Fibroblast of lung (primary cell): ENCODE measurements around the gene EPS8. TPM values are rescaled to one million over a fixed set of nuclear protein-coding genes. Genes with fewer than 3 reads are reported as not detected.

Experiments
- DNase-seq, 2 donors: peaks; one replicate each; pipeline versions ENCODE4 v3.0.0 to v3.0.0-alpha.2; 2010; ENCODE audit warnings: low read depth in 2 of 2
- H2AFZ ChIP-seq: 2 replicates; pipeline ENCODE4 v1.5.1; 2012; ENCODE audit warnings: low read length, control low read depth, inconsistent platforms
- H3K27ac ChIP-seq: 2 replicates; pipeline ENCODE4 v1.5.1; 2011; ENCODE audit warnings: low read length, control low read depth; ENCODE audit not compliant: insufficient read depth
- H3K27me3 ChIP-seq: 2 replicates; pipeline ENCODE4 v1.5.1; 2011; ENCODE audit warnings: mild to moderate bottlenecking, low read length; ENCODE audit not compliant: control insufficient read depth, insufficient read depth
- H3K36me3 ChIP-seq: 2 replicates; pipeline ENCODE4 v1.5.1; 2011; ENCODE audit warnings: low read length; ENCODE audit not compliant: control insufficient read depth, insufficient read depth
- H3K4me1 ChIP-seq: 2 replicates; pipeline ENCODE4 v1.5.1; 2011; ENCODE audit warnings: low read length; ENCODE audit not compliant: control insufficient read depth, insufficient read depth; ENCODE audit errors: extremely low read depth
- H3K4me2 ChIP-seq: 2 replicates; pipeline ENCODE4 v1.5.1; 2011; ENCODE audit warnings: low read length, control low read depth; ENCODE audit not compliant: insufficient read depth; ENCODE audit errors: extremely low read depth
- H3K4me3 ChIP-seq, 4 experiments: fragments of 200-600 bp in 1 of 4; sonication (generic) in 1 of 4; replicated peaks in 1 of 4; 2 replicates each; pipeline ENCODE4 v1.5.1; 2011 to 2016; ENCODE audit warnings: low read length in 4 of 4, low read depth in 3 of 4, mild to moderate bottlenecking in 3 of 4, control low read depth in 2 of 4, inconsistent platforms in 1 of 4, mixed read lengths in 1 of 4; ENCODE audit not compliant: insufficient read depth in 1 of 4; ENCODE audit errors: control extremely low read depth in 1 of 4
- H3K79me2 ChIP-seq: 2 replicates; pipeline ENCODE4 v1.5.1; 2012; ENCODE audit warnings: mild to moderate bottlenecking, low read length, inconsistent platforms; ENCODE audit not compliant: control insufficient read depth, insufficient read depth
- H3K9ac ChIP-seq: 2 replicates; pipeline ENCODE4 v1.5.1; 2011; ENCODE audit warnings: mild to moderate bottlenecking, low read length, control low read depth; ENCODE audit not compliant: insufficient read depth
- H3K9me3 ChIP-seq: 2 replicates; pipeline ENCODE4 v1.5.1; 2012; ENCODE audit warnings: low read depth, low read length; ENCODE audit not compliant: control insufficient read depth, insufficient read depth
- H4K20me1 ChIP-seq: 2 replicates; pipeline ENCODE4 v1.5.1; 2011; ENCODE audit warnings: low read length; ENCODE audit not compliant: control insufficient read depth, insufficient read depth; ENCODE audit errors: extremely low read depth
- CTCF ChIP-seq, 2 donors: IDR thresholded peaks in 1 of 2; conservative IDR thresholded peaks in 1 of 2; 1 replicate in 1 of 2; 2 replicates in 1 of 2; pipeline ENCODE4 v1.5.1; 2011 to 2012; ENCODE audit warnings: low read length in 2 of 2, control low read depth in 1 of 2, inconsistent platforms in 1 of 2, low read depth in 1 of 2, mild to moderate bottlenecking in 1 of 2
- EZH2 ChIP-seq: IDR thresholded peaks from 2 replicates; pipeline ENCODE4 v1.5.1; 2012; ENCODE audit warnings: low read length, control low read depth, mild to moderate bottlenecking; ENCODE audit errors: missing control alignments
- polyA plus RNA-seq, 2 donors: library from polyadenylated mRNA; depleted of rRNA in 1 of 2; stranded (reverse) in 1 of 2; unstranded in 1 of 2; fragments of >200 nt; gene quantifications; 2 replicates each; pipeline ENCODE4 v1.2.1, GENCODE V29; 2011 to 2012; ENCODE audit warnings: missing spikeins in 1 of 2
- total RNA-seq: library from RNA; depleted of rRNA; stranded (reverse); fragments of >200 nt; gene quantifications from 2 replicates; pipeline ENCODE4 v1.2.1, GENCODE V29; 2014

Gene EPS8
- total and polyA plus RNA-seq, 2 donors (not counting 1 experiment from before 2014, with no cell fraction given), result 96.3 to 108 TPM

GRCh38 chr12:15794836-15795235, 5.6 kb upstream of the EPS8 start:
- no peak overlapping the region for H2AFZ ChIP-seq
- H3K36me3 ChIP-seq, result no peaks in the 10 kb centered on the region
- peak in 1 of 2 donors; percentile 15 for DNase-seq
- no peak overlapping the region for H3K9ac ChIP-seq
- H4K20me1 ChIP-seq, result no peaks in the 10 kb centered on the region
- H3K79me2 ChIP-seq, result no peaks in the 10 kb centered on the region
- peaks cover 3% of the 10 kb centered on the region for H3K4me1 ChIP-seq
- no peaks in the 10 kb centered on the region for H3K9me3 ChIP-seq
- H3K4me2 ChIP-seq, result no peak overlapping the region
- TF ChIP-seq CTCF (conservative IDR thresholded peaks at IDR 0.05 in 1 of 2, IDR thresholded peaks at IDR 0.05 in 1 of 2; ENCODE audit: low read depth in 1 of 2, low read length in 2 of 2) (no peak), EZH2 (no peak)
- no peaks in the 10 kb centered on the region for H3K27me3 ChIP-seq
- H3K27ac ChIP-seq, result no peak overlapping the region
- no peak overlapping the region for H3K4me3 ChIP-seq

- Histone ChIP-seq H3K79me2 (no peaks in the 10 kb centered on the region), H3K4me1 (peaks cover 3% of the 10 kb centered on the region), H3K27me3 (no peaks in the 10 kb centered on the region), H3K36me3 (no peaks in the 10 kb centered on the region), H3K9me3 (no peaks in the 10 kb centered on the region), H3K9ac (no peak overlapping the region), H4K20me1 (no peaks in the 10 kb centered on the region), H2AFZ (no peak overlapping the region), H3K27ac (no peak overlapping the region), H3K4me3 (no peak overlapping the region), H3K4me2 (no peak overlapping the region)
- DNase-seq, result no peak
- TF ChIP-seq EZH2 (no peak), CTCF (conservative IDR thresholded peaks at IDR 0.05 in 1 of 2, IDR thresholded peaks at IDR 0.05 in 1 of 2; ENCODE audit: low read depth in 1 of 2, low read length in 2 of 2) (no peak)
These were observed 5.0 kb upstream of the EPS8 start for GRCh38 chr12:15794196-15794595.

- Histone ChIP-seq H3K27ac (peak overlapping the region; percentile 84), H3K27me3 (no peaks in the 10 kb centered on the region), H3K4me2 (peak overlapping the region; percentile 67), H3K4me1 (peaks cover 2% of the 10 kb centered on the region), H2AFZ (peak overlapping the region; percentile 35), H3K9me3 (no peaks in the 10 kb centered on the region), H4K20me1 (no peaks in the 10 kb centered on the region), H3K79me2 (peaks cover 52% of the 10 kb centered on the region), H3K36me3 (no peaks in the 10 kb centered on the region), H3K9ac (peak overlapping the region; percentile 85), H3K4me3 (peak overlapping the region; percentile 80 to 97 (median 91))
- DNase-seq, result peak; percentile 61
- no peak for TF ChIP-seq CTCF (conservative IDR thresholded peaks at IDR 0.05 in 1 of 2, IDR thresholded peaks at IDR 0.05 in 1 of 2; ENCODE audit: low read depth in 1 of 2, low read length in 2 of 2)
- TF ChIP-seq EZH2, result no peak
These were observed 662 bp downstream of the EPS8 start for GRCh38 chr12:15788233-15789219.
